SJSA1 (cell line): Measurements from ENCODE around the gene PITRM1. TPM values are rescaled to one million over a fixed set of nuclear protein-coding genes. Genes with fewer than 3 reads are reported as not detected.
"Not testable (repeated sequence)": the region's sequence is repeated elsewhere in the genome, so short reads cannot be mapped to it uniquely, and the experiment has no call there.

Experiments used
- DNase-seq, 2 experiments: peaks; one replicate each; pipeline ENCODE4 v3.0.0-alpha.2; 2015 to 2020; ENCODE audit warnings: low spot score in 2 of 2, low read depth in 1 of 2
- H3K27ac ChIP-seq: fragments of 250-450 bp; sonication (Bioruptor Pico); 2 replicates; pipeline ENCODE4 v1.5.1; 2020; ENCODE audit warnings: mild to moderate bottlenecking, moderate library complexity
- H3K27me3 ChIP-seq: fragments of 250-450 bp; sonication (Bioruptor Pico); replicated peaks from 2 replicates; pipeline ENCODE4 v1.5.1; 2020; ENCODE audit warnings: mild to moderate bottlenecking, moderate library complexity
- H3K36me3 ChIP-seq: fragments of 250-450 bp; sonication (Bioruptor Pico); 2 replicates; pipeline ENCODE4 v1.5.1; 2020; ENCODE audit warnings: mild to moderate bottlenecking
- H3K4me1 ChIP-seq: fragments of 250-450 bp; sonication (Bioruptor Pico); replicated peaks from 2 replicates; pipeline ENCODE4 v1.6.1; 2021; ENCODE audit warnings: mild to moderate bottlenecking
- H3K4me3 ChIP-seq: fragments of 250-450 bp; sonication (Bioruptor Pico); 2 replicates; pipeline ENCODE4 v1.5.1; 2020; ENCODE audit warnings: mild to moderate bottlenecking
- H3K9me3 ChIP-seq: fragments of 250-450 bp; sonication (Bioruptor Pico); replicated peaks from 2 replicates; pipeline ENCODE4 v1.5.1; 2020; ENCODE audit warnings: mild to moderate bottlenecking
- total RNA-seq: library from RNA; depleted of rRNA; stranded (reverse); fragments of >200 nt; shearing (Covaris generic); gene quantifications from 2 replicates; pipeline ENCODE4 v1.2.3, GENCODE V29; 2014

PITRM1 gene
- total RNA-seq, 1 experiment from 2014 or later, result 72.8 TPM

DNA sequence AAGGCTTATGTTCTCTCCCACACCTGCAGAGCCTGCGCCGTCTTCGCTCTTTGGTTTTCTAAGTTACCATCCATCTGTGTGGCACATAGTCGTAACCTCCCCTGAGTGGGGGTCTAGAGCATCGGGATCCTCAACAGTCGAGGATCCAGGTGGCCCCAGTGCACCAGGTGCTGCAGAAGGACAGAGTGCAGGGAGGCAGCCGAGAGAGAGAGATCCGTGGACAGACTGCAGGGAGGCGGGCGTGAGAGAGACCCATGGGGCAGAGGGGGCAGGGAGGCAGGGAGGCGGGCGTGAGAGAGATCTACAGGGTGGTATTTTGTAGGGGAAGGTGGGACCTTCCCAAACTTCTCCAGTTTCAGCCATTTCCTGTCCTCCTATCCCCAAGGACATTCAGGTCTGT lies 62.9 kb downstream of the PITRM1 start:
- H3K4me1 ChIP-seq, result peaks cover 30% of the 10 kb centered on the region
- no peak overlapping the region for H3K27ac ChIP-seq
- H3K4me3 ChIP-seq, result no peak overlapping the region
- H3K36me3 ChIP-seq, result peaks cover 86% of the 10 kb centered on the region
- DNase-seq, result no peak
- no peaks in the 10 kb centered on the region for H3K27me3 ChIP-seq
- H3K9me3 ChIP-seq, result no peaks in the 10 kb centered on the region

DNA sequence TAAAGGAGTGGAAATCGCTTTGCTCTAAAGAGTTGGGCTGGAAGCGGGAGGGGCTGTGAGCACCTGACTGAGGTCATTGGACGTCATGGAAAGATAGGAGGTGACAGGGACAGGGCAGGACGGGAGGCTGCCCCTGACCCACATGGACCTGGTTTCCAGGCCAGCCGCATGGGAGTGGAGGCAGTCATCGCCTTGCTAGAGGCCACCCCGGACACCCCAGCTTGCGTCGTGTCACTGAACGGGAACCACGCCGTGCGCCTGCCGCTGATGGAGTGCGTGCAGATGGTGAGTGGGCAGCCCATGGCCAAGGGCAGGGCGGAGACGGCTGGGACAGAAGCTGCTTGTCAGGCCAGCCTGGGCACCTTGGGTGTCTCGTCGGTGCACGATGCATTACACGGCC lies 63.4 kb downstream of the PITRM1 start:
- no peak for DNase-seq
- Histone ChIP-seq H3K27ac (no peak overlapping the region), H3K27me3 (no peaks in the 10 kb centered on the region), H3K4me1 (peaks cover 30% of the 10 kb centered on the region), H3K9me3 (no peaks in the 10 kb centered on the region), H3K36me3 (peaks cover 86% of the 10 kb centered on the region), H3K4me3 (no peak overlapping the region)

DNA sequence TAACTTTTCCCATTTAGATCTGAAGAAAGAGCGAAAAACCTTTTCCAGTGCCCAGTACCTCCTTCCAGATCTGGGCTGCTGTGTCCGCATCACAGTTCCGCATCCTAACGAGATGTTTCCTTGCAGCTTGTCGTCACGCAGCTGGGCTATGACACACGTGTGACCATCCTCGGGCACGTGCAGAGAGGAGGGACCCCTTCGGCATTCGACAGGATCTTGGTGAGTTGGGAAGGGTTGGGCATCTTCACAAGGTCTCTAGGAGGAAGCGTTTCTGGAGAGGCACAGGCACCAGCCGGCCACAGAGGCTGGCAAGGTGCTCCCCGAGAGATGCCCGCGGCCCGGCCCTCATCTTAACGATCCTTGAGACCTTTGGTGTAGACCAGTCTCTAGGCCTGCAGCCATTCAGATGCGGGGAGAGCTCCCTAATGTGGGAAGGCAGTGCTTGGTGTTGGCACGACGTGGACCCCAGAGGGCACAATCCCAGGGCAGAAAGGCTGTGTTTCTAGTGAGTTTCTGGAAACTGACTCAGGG lies 63.9 kb downstream of the PITRM1 start:
- Histone ChIP-seq H3K9me3 (no peaks in the 10 kb centered on the region), H3K36me3 (peaks cover 86% of the 10 kb centered on the region), H3K4me1 (peaks cover 31% of the 10 kb centered on the region), H3K4me3 (no peak overlapping the region), H3K27ac (no peak overlapping the region), H3K27me3 (no peaks in the 10 kb centered on the region)
- no peak for DNase-seq

DNA sequence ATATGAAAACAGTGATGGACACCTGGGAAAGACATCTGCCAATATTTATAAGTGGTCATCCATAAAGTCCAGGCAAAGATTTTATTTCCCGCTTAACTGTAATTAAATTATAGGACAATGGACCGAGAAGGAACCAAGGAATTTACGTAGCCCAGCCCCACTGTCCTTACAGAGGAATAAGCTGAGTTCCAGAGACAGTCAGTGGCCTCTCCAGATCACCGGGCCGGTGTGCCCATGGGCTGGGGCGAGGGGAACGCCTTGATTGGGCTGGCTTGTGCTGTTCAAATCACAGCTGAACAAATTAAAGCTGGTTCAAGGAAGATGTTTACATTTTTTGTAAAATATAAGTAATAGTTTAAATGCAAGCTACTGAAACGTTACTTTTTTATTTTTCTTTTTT lies 64.5 kb downstream of the PITRM1 start:
- no peaks in the 10 kb centered on the region for H3K9me3 ChIP-seq
- peaks cover 37% of the 10 kb centered on the region for H3K4me1 ChIP-seq
- no peak overlapping the region for H3K4me3 ChIP-seq
- peak overlapping the region; percentile 84 for H3K27ac ChIP-seq
- H3K36me3 ChIP-seq, result peaks cover 86% of the 10 kb centered on the region
- no peak for DNase-seq
- H3K27me3 ChIP-seq, result no peaks in the 10 kb centered on the region

DNA sequence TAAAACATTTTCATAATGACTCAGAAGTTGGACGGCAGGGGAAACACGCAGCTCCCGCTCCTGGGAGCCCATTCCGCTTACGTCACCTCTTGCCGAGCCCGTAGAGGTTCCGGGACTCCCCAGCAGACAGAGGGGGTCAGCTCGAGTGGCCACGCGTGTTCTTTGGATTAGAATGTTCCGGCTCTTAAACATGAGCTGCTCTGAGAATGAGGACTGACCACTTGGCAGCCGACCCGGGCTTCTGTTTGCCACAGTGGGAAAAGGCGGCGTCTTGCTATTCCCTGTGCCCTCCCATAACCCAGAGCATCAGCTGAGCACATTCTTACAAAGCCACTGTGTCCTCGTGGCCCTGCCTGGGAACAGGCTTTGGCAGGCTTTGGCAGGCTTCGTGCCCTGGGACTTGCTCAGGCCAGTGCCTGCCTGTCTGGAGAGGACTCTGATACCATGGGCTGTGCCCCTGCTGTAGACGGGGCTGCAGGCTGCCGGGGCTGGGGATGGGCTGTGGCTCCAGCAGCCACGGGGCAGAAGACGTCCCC lies 65.1 kb downstream of the PITRM1 start:
- H3K9me3 ChIP-seq, result no peaks in the 10 kb centered on the region
- no peaks in the 10 kb centered on the region for H3K27me3 ChIP-seq
- H3K36me3 ChIP-seq, result peaks cover 86% of the 10 kb centered on the region
- DNase-seq, result peak; percentile 94 to 96
- H3K27ac ChIP-seq, result peak overlapping the region; percentile 84
- H3K4me1 ChIP-seq, result peaks cover 42% of the 10 kb centered on the region
- H3K4me3 ChIP-seq, result no peak overlapping the region

DNA sequence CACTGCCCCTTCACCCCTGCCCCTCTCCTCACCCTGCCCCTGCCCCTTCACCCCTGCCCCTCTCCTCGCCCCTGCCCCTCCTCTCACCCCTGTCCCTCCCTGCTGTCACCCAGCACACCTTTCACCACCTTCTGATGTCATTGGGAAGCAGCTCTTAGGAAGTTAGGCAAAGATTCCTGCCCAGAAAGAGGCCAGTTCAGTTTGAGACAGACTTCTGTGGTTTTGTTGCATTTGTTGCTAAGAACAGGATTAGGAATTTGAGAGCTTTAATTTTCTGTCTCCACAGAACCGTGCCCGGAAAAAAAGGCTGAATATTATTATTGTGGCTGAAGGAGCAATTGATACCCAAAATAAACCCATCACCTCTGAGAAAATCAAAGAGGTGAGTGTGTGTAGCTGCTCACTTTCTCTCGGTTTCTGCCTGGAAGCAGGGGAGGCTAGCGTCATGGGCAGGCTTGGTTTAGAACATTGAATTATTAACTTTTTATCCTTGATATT lies 65.6 kb downstream of the PITRM1 start:
- peaks cover 86% of the 10 kb centered on the region for H3K36me3 ChIP-seq
- H3K27me3 ChIP-seq, result no peaks in the 10 kb centered on the region
- no peaks in the 10 kb centered on the region for H3K9me3 ChIP-seq
- no peak for DNase-seq
- peak overlapping the region; percentile 84 for H3K27ac ChIP-seq
- H3K4me3 ChIP-seq, result no peak overlapping the region
- H3K4me1 ChIP-seq, result peaks cover 46% of the 10 kb centered on the region

DNA sequence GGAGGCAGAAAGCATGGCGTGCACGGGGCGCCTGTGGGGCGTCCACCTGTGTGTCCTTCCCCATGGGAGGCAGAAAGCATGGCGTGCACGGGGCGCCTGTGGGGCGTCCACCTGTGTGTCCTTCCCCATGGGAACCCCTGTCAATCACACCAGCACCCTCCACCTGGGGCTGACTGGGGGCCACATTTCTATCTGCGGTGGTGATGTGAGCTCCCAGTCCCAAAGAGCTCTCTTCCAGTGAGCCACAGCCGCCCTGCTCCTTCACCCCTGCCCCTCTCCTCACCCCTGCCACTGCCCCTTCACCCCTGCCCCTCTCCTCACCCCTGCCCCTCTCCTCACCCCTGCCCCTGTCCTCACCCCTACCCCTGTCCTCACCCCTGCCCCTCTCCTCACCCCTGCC lies 66.3 kb downstream of the PITRM1 start:
- Histone ChIP-seq H3K4me1 (peaks cover 51% of the 10 kb centered on the region), H3K36me3 (peaks cover 86% of the 10 kb centered on the region)
- not testable (repeated sequence) for H3K27me3 ChIP-seq, H3K4me3 ChIP-seq, H3K9me3 ChIP-seq, DNase-seq, H3K27ac ChIP-seq

DNA sequence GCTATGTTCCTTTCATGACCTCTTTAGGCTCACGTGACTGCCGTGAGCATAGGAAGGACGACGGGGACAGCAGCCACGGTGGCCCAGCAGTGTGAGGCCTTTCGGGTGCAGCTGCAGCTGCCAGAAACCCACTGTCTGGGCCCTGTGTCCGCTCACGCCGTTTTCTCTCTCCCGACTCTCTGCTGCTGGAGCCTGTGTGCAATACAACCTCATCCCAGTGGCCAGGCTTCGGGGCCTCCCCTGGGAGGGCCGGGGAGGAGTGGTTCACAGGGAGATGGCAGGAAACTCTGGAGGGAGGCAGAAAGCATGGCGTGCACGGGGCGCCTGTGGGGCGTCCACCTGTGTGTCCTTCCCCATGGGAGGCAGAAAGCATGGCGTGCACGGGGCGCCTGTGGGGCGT lies 66.7 kb downstream of the PITRM1 start:
- H3K27me3 ChIP-seq, result no peaks in the 10 kb centered on the region
- no peaks in the 10 kb centered on the region for H3K9me3 ChIP-seq
- no peak overlapping the region for H3K27ac ChIP-seq
- H3K4me3 ChIP-seq, result no peak overlapping the region
- no peak for DNase-seq
- peaks cover 86% of the 10 kb centered on the region for H3K36me3 ChIP-seq
- peaks cover 51% of the 10 kb centered on the region for H3K4me1 ChIP-seq

DNA sequence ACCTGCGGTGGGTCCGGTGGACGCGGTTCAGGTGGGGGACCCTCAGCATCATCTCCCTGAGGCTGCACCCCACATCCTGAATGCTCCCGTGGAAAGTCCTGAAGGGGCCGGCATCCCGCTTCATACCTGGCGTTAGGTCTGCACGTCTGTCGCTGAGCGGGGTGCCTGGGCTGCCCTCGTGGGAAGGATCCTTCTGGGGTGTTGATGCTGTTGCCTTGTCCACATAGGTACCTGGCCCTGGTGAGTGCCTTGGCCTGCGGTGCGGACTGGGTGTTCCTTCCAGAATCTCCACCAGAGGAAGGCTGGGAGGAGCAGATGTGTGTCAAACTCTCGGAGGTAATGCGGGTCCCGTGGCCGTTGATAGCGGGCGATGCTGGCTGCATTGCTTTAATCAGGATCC lies 67.4 kb downstream of the PITRM1 start:
- Histone ChIP-seq H3K27ac (no peak overlapping the region), H3K9me3 (no peaks in the 10 kb centered on the region), H3K27me3 (no peaks in the 10 kb centered on the region), H3K4me1 (peaks cover 46% of the 10 kb centered on the region), H3K4me3 (no peak overlapping the region), H3K36me3 (peaks cover 86% of the 10 kb centered on the region)
- no peak for DNase-seq

DNA sequence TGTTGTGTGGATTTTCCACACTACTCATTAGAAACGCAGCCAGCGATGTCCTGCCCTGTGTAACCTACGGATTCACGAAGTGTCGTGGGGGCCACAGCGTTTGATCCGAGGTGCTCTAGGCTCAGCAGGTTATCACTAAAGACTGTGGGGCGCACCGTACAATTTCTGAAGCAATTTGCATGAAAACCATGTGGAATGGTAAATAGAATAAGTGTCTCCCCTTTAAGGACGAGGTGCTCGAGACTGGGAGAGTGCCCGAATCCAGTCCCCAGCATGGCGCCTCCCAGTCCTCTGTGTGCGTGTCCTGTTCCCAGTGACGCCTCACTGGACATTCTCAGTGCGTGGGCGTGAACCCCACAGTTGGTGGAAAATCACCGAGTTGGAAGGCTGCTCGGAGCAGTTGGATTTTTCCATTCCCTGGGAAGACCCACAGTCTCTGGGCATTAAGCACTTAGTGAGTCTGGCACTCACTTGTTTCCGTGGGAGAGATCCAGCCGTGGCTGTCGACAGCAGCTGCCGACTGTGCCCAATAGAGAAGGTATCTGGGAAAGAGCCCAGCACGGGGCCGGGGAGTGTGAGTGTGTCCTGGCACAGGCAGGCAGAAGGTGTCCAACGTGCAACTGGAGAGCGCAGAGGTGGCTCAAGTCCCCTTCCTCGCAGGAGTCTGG lies 68.2 kb downstream of the PITRM1 start:
- no peak overlapping the region for H3K27ac ChIP-seq
- H3K36me3 ChIP-seq, result peaks cover 86% of the 10 kb centered on the region
- DNase-seq, result no peak
- no peaks in the 10 kb centered on the region for H3K9me3 ChIP-seq
- no peak overlapping the region for H3K4me3 ChIP-seq
- H3K4me1 ChIP-seq, result peaks cover 40% of the 10 kb centered on the region
- H3K27me3 ChIP-seq, result no peaks in the 10 kb centered on the region

DNA sequence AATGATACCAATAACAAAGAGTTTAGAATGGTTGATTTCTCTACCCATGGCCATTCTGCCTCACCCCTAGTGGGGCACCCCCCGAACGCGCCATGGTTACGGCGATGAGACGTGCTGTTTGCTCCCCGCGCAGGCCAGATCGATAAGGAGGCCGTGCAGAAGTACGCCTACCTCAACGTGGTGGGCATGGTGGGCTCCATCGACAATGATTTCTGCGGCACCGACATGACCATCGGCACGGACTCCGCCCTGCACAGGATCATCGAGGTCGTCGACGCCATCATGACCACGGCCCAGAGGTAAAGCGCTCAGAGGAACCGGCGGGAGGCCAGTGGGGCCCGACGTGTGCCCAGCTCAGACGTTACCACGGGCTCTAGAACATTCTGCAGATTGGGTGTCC lies 68.9 kb downstream of the PITRM1 start:
- Histone ChIP-seq H3K36me3 (peaks cover 86% of the 10 kb centered on the region), H3K4me3 (no peak overlapping the region), H3K27ac (no peak overlapping the region), H3K4me1 (peaks cover 38% of the 10 kb centered on the region), H3K9me3 (no peaks in the 10 kb centered on the region), H3K27me3 (no peaks in the 10 kb centered on the region)
- no peak for DNase-seq

DNA sequence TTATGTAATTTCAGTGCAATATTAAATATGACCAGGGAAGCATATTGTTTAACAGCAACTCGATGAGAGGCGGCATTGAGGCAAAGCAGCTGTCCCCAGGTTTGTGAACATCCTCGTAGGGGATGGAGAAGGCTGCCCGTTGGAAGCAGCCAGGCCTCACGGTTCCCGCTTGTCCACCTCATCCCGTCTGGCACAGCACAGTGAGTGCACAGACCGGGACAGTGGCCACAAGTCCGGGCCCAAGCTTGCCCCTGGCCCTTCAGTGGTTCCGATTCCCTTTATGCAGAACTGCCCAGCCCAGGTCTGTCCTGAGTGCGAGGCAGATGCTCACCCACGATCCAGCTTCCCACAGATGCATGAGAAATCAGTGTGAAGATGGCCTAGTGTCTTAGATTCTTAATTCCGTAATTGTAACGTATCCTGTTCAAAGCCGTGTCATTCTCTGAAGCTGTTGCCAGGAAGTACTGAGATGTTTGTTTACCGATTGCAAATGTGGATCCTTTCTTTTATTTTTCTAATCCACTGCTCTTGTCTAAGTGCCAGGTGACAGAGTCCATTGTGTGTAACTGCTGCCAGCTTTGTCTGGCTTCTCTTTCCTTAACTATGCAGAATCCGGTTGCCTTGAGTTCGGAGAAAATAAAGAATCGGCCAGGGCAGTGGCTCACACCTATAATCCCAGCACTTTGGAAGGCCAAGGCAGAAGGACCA lies 69.7 kb downstream of the PITRM1 start:
- Histone ChIP-seq H3K4me3 (no peak overlapping the region), H3K27me3 (no peaks in the 10 kb centered on the region), H3K9me3 (no peaks in the 10 kb centered on the region), H3K27ac (peak overlapping the region; percentile 53), H3K4me1 (peaks cover 37% of the 10 kb centered on the region), H3K36me3 (peaks cover 83% of the 10 kb centered on the region)
- peak in 1 of 2 experiments; percentile 58 for DNase-seq

DNA sequence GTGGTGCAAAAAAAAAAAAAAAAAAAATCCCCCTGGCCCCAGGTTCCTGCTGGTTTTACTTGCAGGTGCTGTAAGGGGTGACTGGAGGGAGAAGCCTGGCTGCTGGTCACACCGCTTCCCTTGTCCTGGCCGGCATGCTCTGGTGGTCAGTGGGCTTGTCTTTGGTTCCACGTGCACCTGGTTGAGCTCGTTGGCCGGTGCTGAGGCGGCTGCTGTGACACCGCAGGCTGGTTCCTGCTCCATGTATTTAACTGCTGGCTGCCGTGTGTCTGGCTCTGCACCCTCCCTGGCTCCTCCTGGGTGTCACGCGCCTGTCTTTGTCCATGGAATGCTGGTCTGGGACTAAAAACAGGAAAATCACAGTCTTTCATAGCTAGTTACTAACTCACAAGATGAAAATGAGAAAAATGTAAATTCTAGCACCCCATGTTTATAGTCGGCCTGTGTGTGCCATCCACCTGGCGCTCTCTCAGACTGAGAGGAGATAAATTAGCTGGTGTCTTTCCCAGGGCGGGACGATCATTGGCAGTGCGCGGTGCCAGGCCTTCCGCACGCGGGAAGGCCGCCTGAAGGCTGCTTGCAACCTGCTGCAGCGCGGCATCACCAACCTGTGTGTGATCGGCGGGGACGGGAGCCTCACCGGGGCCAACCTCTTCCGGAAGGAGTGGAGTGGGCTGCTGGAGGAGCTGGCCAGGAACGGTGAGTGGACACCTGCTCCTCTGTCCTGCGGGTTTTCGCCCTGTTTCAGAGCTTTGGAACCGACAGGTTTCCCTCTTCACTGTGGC lies 71.5 kb downstream of the PITRM1 start:
- DNase-seq, result no peak
- no peak overlapping the region for H3K4me3 ChIP-seq
- no peaks in the 10 kb centered on the region for H3K9me3 ChIP-seq

More for the DNA sequence above, 71.5 kb downstream of the PITRM1 start:
- H3K27ac ChIP-seq, result no peak overlapping the region
- no peaks in the 10 kb centered on the region for H3K27me3 ChIP-seq
- peaks cover 41% of the 10 kb centered on the region for H3K4me1 ChIP-seq
- H3K36me3 ChIP-seq, result peaks cover 83% of the 10 kb centered on the region
